Measurements from ENCODE around the gene SMIM44. TPM values are rescaled to one million over a fixed set of nuclear protein-coding genes. Genes with fewer than 3 reads are reported as not detected.

Gene SMIM44
- polyA plus RNA-seq, 1 donor (not counting 4 experiments of a cell fraction or from before 2014, with no cell fraction given), result not detected

- Histone ChIP-seq H3K9ac (ENCODE audit: control insufficient read depth, extremely low read depth, insufficient read depth, low read length) (no peak overlapping the region), H3K9me3 (ENCODE audit: control insufficient read depth, low read depth, low read length) (no peaks in the 10 kb centered on the region), H3K9me1 (ENCODE audit: control insufficient read depth, extremely low read depth, insufficient read depth, low read length) (no peaks in the 10 kb centered on the region), H3K36me3 (ENCODE audit: control insufficient read depth in 2 of 2, extremely low read depth in 1 of 2, insufficient read depth in 2 of 2, low read length in 2 of 2) (peaks cover 23 to 25% of the 10 kb centered on the region in 2 experiments), H3K79me2 (ENCODE audit: control insufficient read depth, insufficient read depth, low read length) (peaks cover 27% of the 10 kb centered on the region), H4K20me1 (ENCODE audit: control insufficient read depth, extremely low read depth, insufficient read depth, low read length) (peaks cover 13% of the 10 kb centered on the region), H3K27ac (ENCODE audit: control insufficient read depth, insufficient read depth, low read length) (no peak overlapping the region), H3K4me2 (ENCODE audit: control insufficient read depth, extremely low read depth, insufficient read depth, low read depth, low read length) (no peak overlapping the region), H3K27me3 (ENCODE audit: control insufficient read depth, extremely low read depth, insufficient read depth, low read length) (no peaks in the 10 kb centered on the region), H2AFZ (ENCODE audit: control insufficient read depth, low read length) (no peak overlapping the region), H3K4me1 (ENCODE audit: control insufficient read depth, extremely low read depth, insufficient read depth, low read length) (no peaks in the 10 kb centered on the region), H3K4me3 (ENCODE audit: control insufficient read depth in 2 of 3, extremely low read depth in 1 of 3, insufficient read depth in 2 of 3, low read depth in 1 of 3, low read length in 3 of 3) (no peak overlapping the region)
- DNase-seq (ENCODE audit: low read depth, low spot score), result no peak
- dilution Hi-C loops (cut with MboI; ENCODE audit: extremely low pct_ligation_motif_present, low sequenced_read_pairs), result no loop called here
- no peak for FAIRE-seq
- no peak for TF ChIP-seq EZH2 (IDR thresholded peaks at IDR 0.05; ENCODE audit: low read length)
- no peak for TF ChIP-seq CTCF (optimal IDR thresholded peaks at IDR 0.05 in 1 of 3, IDR thresholded peaks at IDR 0.05 in 1 of 3, conservative IDR thresholded peaks at IDR 0.05 in 1 of 3; ENCODE audit: extremely low read depth in 1 of 3, insufficient read depth in 2 of 3, low read length in 3 of 3)
Observed at GRCh38 chr19:3526507-3527237, 43.4 kb upstream of the SMIM44 start.

GRCh38 chr19:3524904-3525451 is 41.7 kb upstream of the SMIM44 start:
- H3K4me3 ChIP-seq (ENCODE audit: control insufficient read depth in 2 of 3, extremely low read depth in 1 of 3, insufficient read depth in 2 of 3, low read depth in 1 of 3, low read length in 3 of 3), result no peak overlapping the region
- TF ChIP-seq CTCF (optimal IDR thresholded peaks at IDR 0.05 in 1 of 3, IDR thresholded peaks at IDR 0.05 in 1 of 3, conservative IDR thresholded peaks at IDR 0.05 in 1 of 3; ENCODE audit: extremely low read depth in 1 of 3, insufficient read depth in 2 of 3, low read length in 3 of 3), result no peak
- no peak for TF ChIP-seq EZH2 (IDR thresholded peaks at IDR 0.05; ENCODE audit: low read length)
- peaks cover 16% of the 10 kb centered on the region for H3K4me1 ChIP-seq (ENCODE audit: control insufficient read depth, extremely low read depth, insufficient read depth, low read length)
- no peak for FAIRE-seq
- peaks cover 26% of the 10 kb centered on the region for H4K20me1 ChIP-seq (ENCODE audit: control insufficient read depth, extremely low read depth, insufficient read depth, low read length)
- H3K9me1 ChIP-seq (ENCODE audit: control insufficient read depth, extremely low read depth, insufficient read depth, low read length), result peaks cover 2% of the 10 kb centered on the region
- H3K27me3 ChIP-seq (ENCODE audit: control insufficient read depth, extremely low read depth, insufficient read depth, low read length), result no peaks in the 10 kb centered on the region
- no peaks in the 10 kb centered on the region for H3K9me3 ChIP-seq (ENCODE audit: control insufficient read depth, low read depth, low read length)
- peaks cover 28% of the 10 kb centered on the region for H3K79me2 ChIP-seq (ENCODE audit: control insufficient read depth, insufficient read depth, low read length)
- no peak overlapping the region for H3K4me2 ChIP-seq (ENCODE audit: control insufficient read depth, extremely low read depth, insufficient read depth, low read depth, low read length)
- no peak for DNase-seq (ENCODE audit: low read depth, low spot score)
- H3K36me3 ChIP-seq (ENCODE audit: control insufficient read depth in 2 of 2, extremely low read depth in 1 of 2, insufficient read depth in 2 of 2, low read length in 2 of 2), result peaks cover 17 to 25% of the 10 kb centered on the region in 2 experiments
- no peak overlapping the region for H3K27ac ChIP-seq (ENCODE audit: control insufficient read depth, insufficient read depth, low read length)
- H3K9ac ChIP-seq (ENCODE audit: control insufficient read depth, extremely low read depth, insufficient read depth, low read length), result no peak overlapping the region
- dilution Hi-C loops (cut with MboI; ENCODE audit: extremely low pct_ligation_motif_present, low sequenced_read_pairs), result no loop called here
- H2AFZ ChIP-seq (ENCODE audit: control insufficient read depth, low read length), result no peak overlapping the region
